HEK293 (cell line): ENCODE results near the gene KRT36.

Experiments
- OVOL3 ChIP-seq: fragments of 450-650 bp; formaldehyde crosslinking; IDR thresholded peaks from 2 replicates; pipeline ENCODE4 v1.5.1; 2016; ENCODE audit warnings: missing biosample characterization, missing genetic modification characterization
- ZBTB11 ChIP-seq: fragments of 450-650 bp; formaldehyde crosslinking; conservative IDR thresholded peaks from 2 replicates; pipeline ENCODE4 v1.5.1; 2016; ENCODE audit warnings: low read depth, missing biosample characterization, missing genetic modification characterization
- ZBTB21 ChIP-seq: fragments of 450-650 bp; formaldehyde crosslinking; IDR thresholded peaks from 2 replicates; pipeline ENCODE4 v1.5.1; 2017; ENCODE audit warnings: missing biosample characterization, missing genetic modification characterization
- ZBTB44 ChIP-seq: fragments of 450-650 bp; IDR thresholded peaks from 2 replicates; pipeline ENCODE4 v1.5.1; 2018; ENCODE audit warnings: missing biosample characterization, mild to moderate bottlenecking, missing genetic modification characterization
- ZNF114 ChIP-seq: fragments of 450-650 bp; formaldehyde crosslinking; IDR thresholded peaks from 2 replicates; pipeline ENCODE4 v1.5.0; 2017; ENCODE audit warnings: missing biosample characterization, missing genetic modification characterization
- ZNF133 ChIP-seq: fragments of 450-650 bp; formaldehyde crosslinking; IDR thresholded peaks from 2 replicates; pipeline ENCODE4 v1.5.1; 2016; ENCODE audit warnings: missing biosample characterization, missing genetic modification characterization
- ZNF600 ChIP-seq: fragments of 450-650 bp; formaldehyde crosslinking; IDR thresholded peaks from 2 replicates; pipeline ENCODE4 v1.5.1; 2016; ENCODE audit warnings: missing biosample characterization, missing genetic modification characterization
- ZNF626 ChIP-seq: fragments of 450-650 bp; sonication (Bioruptor Pico); formaldehyde crosslinking; IDR thresholded peaks from 2 replicates; pipeline ENCODE4 v1.5.1; 2018; ENCODE audit warnings: missing biosample characterization, missing genetic modification characterization, inconsistent platforms
- ZNF660 ChIP-seq: fragments of 450-650 bp; IDR thresholded peaks from 2 replicates; pipeline ENCODE4 v1.5.1; 2018; ENCODE audit warnings: missing biosample characterization, mild to moderate bottlenecking, missing genetic modification characterization
- ZNF670 ChIP-seq: fragments of 450-650 bp; formaldehyde crosslinking; IDR thresholded peaks from 2 replicates; pipeline ENCODE4 v1.5.1; 2016; ENCODE audit warnings: missing biosample characterization, missing genetic modification characterization, low read depth
- TF ChIP-seq, protein P1 (sequence below): fragments of 450-650 bp; formaldehyde crosslinking; IDR thresholded peaks from 2 replicates; pipeline ENCODE4 v1.5.1; 2016; ENCODE audit warnings: missing biosample characterization, missing genetic modification characterization

GRCh38 chr17:41467561-41467960 is 22.1 kb downstream of the KRT36 start:
- TF ChIP-seq ZNF670 (tag by site-specific recombination) (no peak), OVOL3 (tag by site-specific recombination) (no peak), ZNF114 (tag by site-specific recombination) (no peak), ZBTB21 (no peak), ZNF660 (no peak), ZBTB11 (no peak), ZNF600 (tag by site-specific recombination) (no peak), ZBTB44 (tag by site-specific recombination) (no peak), ZNF626 (no peak), ZNF133 (tag by site-specific recombination) (no peak)
- TF ChIP-seq, protein P1, sequence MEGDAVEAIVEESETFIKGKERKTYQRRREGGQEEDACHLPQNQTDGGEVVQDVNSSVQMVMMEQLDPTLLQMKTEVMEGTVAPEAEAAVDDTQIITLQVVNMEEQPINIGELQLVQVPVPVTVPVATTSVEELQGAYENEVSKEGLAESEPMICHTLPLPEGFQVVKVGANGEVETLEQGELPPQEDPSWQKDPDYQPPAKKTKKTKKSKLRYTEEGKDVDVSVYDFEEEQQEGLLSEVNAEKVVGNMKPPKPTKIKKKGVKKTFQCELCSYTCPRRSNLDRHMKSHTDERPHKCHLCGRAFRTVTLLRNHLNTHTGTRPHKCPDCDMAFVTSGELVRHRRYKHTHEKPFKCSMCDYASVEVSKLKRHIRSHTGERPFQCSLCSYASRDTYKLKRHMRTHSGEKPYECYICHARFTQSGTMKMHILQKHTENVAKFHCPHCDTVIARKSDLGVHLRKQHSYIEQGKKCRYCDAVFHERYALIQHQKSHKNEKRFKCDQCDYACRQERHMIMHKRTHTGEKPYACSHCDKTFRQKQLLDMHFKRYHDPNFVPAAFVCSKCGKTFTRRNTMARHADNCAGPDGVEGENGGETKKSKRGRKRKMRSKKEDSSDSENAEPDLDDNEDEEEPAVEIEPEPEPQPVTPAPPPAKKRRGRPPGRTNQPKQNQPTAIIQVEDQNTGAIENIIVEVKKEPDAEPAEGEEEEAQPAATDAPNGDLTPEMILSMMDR (tag by site-specific recombination) = no peak
